MG63 (cell line): ENCODE results near the gene COL27A1. TPM values are rescaled to one million over a fixed set of nuclear protein-coding genes. Genes with fewer than 3 reads are reported as not detected.

ENCODE experiments used
- DNase-seq: peaks from one replicate; pipeline ENCODE4 v3.0.0-alpha.2; 2020
- H3K27me3 ChIP-seq: fragments of 250-450 bp; sonication (Bioruptor Pico); 2 replicates; pipeline ENCODE4 v1.5.1; 2020; ENCODE audit warnings: mild to moderate bottlenecking, moderate library complexity
- H3K36me3 ChIP-seq: fragments of 250-450 bp; sonication (Bioruptor Pico); 2 replicates; pipeline ENCODE4 v1.5.1; 2020; ENCODE audit warnings: mild to moderate bottlenecking, moderate library complexity
- H3K4me3 ChIP-seq: fragments of 250-450 bp; sonication (Bioruptor Pico); 2 replicates; pipeline ENCODE4 v1.5.1; 2020; ENCODE audit warnings: mild to moderate bottlenecking, moderate library complexity
- H3K9me3 ChIP-seq: fragments of 250-450 bp; sonication (Bioruptor Pico); 2 replicates; pipeline ENCODE4 v1.5.1; 2020; ENCODE audit warnings: mild to moderate bottlenecking, moderate library complexity
- total RNA-seq: library from RNA; depleted of rRNA; stranded (reverse); fragments of >200 nt; shearing (Covaris generic); gene quantifications from 2 replicates; pipeline ENCODE4 v1.2.3, GENCODE V29; 2014; ENCODE audit warnings: low replicate concordance

Gene COL27A1
- total RNA-seq, 1 experiment from 2014 or later: 1.3 TPM

- DNase-seq: no peak
- no peaks in the 10 kb centered on the region for H3K27me3 ChIP-seq
- no peaks in the 10 kb centered on the region for H3K36me3 ChIP-seq
- H3K4me3 ChIP-seq: no peak overlapping the region
- H3K9me3 ChIP-seq: no peaks in the 10 kb centered on the region
These were observed 115.0 kb downstream of the COL27A1 start for GRCh38 chr9:114270120-114270975.

- DNase-seq: no peak
- Histone ChIP-seq H3K9me3 (no peaks in the 10 kb centered on the region), H3K36me3 (no peaks in the 10 kb centered on the region)
These were observed 116.5 kb downstream of the COL27A1 start for GRCh38 chr9:114271556-114272510.

GRCh38 chr9:114272739-114273431, 117.5 kb downstream of the COL27A1 start:
- Histone ChIP-seq H3K27me3 (no peaks in the 10 kb centered on the region), H3K36me3 (no peaks in the 10 kb centered on the region; the same call in 1 of the 2 replicates), H3K4me3 (no peak overlapping the region), H3K9me3 (no peaks in the 10 kb centered on the region)
- DNase-seq: no peak

More at GRCh38 chr9:114271556-114272510, 116.5 kb downstream of the COL27A1 start:
- H3K4me3 ChIP-seq: no peak overlapping the region
- no peaks in the 10 kb centered on the region for H3K27me3 ChIP-seq

DNA sequence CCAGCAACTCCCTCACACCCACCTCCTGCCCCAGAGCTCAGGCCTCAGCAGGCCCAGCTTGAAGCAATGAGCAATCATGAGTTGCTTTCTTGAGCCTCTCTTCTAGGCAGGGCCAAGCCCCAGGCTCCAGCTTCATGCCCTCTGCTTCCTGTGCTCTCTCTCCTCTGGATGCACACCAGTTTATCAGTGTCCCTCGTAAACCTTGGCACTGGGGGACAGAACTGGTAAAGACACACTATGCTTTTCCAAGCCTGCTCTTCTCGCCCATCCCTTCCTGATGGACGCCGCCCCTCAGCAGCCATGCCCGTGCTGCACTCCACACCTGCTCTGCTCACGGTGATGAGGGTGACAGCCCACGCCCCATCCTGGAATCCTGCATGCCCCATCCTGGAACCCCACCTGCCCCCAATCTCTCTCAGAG, 118.1 kb downstream of the COL27A1 start:
- peak; percentile 81 for DNase-seq
- Histone ChIP-seq H3K9me3 (no peaks in the 10 kb centered on the region), H3K4me3 (no peak overlapping the region), H3K27me3 (no peaks in the 10 kb centered on the region), H3K36me3 (no peaks in the 10 kb centered on the region; the same call in 1 of the 2 replicates)

- Histone ChIP-seq H3K27me3 (no peaks in the 10 kb centered on the region), H3K36me3 (no peaks in the 10 kb centered on the region; the same call in 1 of the 2 replicates), H3K4me3 (no peak overlapping the region), H3K9me3 (no peaks in the 10 kb centered on the region)
- DNase-seq: no peak
These were observed 118.9 kb downstream of the COL27A1 start for GRCh38 chr9:114274217-114274616.

- DNase-seq: peak; percentile 40
- Histone ChIP-seq H3K27me3 (no peaks in the 10 kb centered on the region), H3K9me3 (no peaks in the 10 kb centered on the region), H3K36me3 (no peaks in the 10 kb centered on the region; the same call in 1 of the 2 replicates), H3K4me3 (no peak overlapping the region)
These were observed 120.1 kb downstream of the COL27A1 start for GRCh38 chr9:114275246-114276004.

DNA sequence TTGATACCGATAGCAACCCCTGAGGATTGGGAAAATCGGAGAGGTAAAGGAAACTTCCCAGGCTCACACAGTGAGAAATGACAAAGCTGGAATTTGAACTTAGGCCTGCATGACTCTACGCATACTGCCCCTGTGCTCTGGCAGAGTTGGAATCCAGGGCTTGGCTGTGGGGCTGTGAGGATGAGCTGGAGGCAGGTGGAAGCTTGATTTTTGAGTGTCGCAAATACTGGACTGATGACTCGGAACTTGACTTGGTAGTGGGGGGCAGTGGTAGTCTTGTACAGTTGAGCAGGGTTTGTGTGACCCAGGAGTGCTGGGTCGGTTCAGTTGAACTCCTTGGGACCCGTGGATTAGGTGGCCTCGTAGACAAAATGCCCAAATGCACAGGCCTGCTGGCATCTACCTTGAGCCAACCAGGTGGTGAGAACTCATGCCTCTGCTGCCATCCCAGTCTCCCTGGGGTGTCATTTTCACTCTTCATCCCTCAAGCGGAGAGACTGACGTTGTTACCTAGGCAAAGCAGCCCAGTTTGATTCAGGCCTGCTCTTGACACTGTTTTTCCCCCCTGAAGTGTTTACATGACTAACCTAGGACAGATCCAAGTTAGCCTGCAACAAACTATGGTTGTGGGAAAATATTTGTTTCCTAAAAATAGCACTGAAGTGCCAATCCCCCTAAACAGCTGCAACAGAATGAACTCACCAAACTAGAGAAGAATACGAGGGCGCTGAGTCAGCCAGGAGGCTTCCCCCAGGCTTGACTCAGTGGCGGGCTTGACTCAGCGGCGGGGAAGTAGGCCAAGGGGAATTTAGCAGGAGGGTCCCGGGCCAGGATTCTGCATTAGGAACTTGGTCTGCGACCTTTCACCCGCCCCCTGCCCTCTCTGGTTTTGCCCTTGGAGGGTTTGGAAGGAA, 121.8 kb downstream of the COL27A1 start:
- no peak overlapping the region for H3K4me3 ChIP-seq
- no peaks in the 10 kb centered on the region for H3K9me3 ChIP-seq
- peak; percentile 91 for DNase-seq
- H3K36me3 ChIP-seq: no peaks in the 10 kb centered on the region; the same call in 1 of the 2 replicates
- no peaks in the 10 kb centered on the region for H3K27me3 ChIP-seq

- H3K27me3 ChIP-seq: no peaks in the 10 kb centered on the region
- H3K9me3 ChIP-seq: no peaks in the 10 kb centered on the region
- no peak overlapping the region for H3K4me3 ChIP-seq
- no peaks in the 10 kb centered on the region; the same call in 1 of the 2 replicates for H3K36me3 ChIP-seq
- no peak for DNase-seq
These were observed 123.0 kb downstream of the COL27A1 start for GRCh38 chr9:114278356-114278755.

GRCh38 chr9:114278881-114279570, 123.7 kb downstream of the COL27A1 start:
- no peaks in the 10 kb centered on the region for H3K27me3 ChIP-seq
- H3K4me3 ChIP-seq: no peak overlapping the region
- H3K9me3 ChIP-seq: no peaks in the 10 kb centered on the region
- no peak for DNase-seq
- no peaks in the 10 kb centered on the region; the same call in 1 of the 2 replicates for H3K36me3 ChIP-seq

DNA sequence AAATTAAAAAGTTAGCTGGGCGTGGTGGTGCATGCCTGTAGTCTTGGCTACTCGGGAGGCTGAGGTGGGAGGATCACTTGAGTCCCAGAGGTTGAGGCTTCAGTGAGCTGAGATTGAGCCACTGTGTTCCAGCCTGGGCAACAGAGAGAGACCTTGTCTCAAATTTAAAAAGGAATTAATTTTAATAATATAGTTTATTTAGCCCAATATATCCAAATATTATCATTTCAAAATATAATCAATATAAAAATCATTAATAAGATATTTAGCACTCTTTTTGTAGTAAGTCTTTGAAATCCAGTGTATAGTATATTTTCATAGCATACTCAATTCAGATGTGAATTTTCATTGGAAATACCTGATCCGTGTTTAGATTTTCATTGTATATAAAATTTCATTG, 124.4 kb downstream of the COL27A1 start:
- no peak for DNase-seq
- H3K27me3 ChIP-seq: no peaks in the 10 kb centered on the region
- H3K9me3 ChIP-seq: no peaks in the 10 kb centered on the region
- H3K36me3 ChIP-seq: no peaks in the 10 kb centered on the region; the same call in 1 of the 2 replicates
- no peak overlapping the region for H3K4me3 ChIP-seq

DNA sequence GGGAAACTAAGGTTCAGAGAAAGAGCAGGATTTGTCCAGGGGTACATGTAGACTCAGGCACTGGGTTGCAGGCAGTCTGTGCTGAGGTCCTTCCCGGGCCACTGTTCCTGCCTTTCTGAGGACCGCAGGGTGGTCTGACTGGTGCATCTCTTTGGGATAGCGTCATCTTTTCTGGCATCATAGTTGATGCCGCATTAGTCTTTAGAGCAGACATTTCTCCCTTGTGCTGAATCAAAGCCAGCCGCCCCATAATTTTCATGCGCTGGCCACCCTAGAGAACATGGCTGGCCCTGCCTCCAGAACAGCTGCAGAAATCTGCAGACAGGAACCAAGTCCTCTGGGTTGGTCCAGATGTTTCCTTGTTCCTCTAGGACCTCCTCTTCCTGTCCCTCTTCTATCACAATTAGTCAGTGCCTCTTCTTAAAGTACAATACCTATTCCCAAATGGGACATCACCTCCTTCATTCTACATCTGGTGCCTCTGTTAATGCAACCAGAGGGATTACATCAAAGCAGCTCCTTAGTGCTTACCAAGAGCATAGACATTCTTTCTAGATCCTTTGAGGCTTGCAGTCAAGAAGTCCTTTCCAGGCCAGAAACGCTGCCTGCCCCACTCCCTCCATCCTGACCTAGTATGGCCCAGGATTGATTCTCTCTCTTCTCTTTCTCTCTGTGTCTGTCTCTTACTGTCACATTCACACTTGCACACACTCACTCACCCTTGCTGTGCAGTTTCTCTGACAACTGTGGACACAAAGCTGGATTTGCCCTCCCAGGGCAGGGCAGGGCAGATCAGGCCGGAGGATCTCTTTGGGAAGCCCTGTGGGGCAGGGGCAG, 125.5 kb downstream of the COL27A1 start:
- H3K4me3 ChIP-seq: no peak overlapping the region
- DNase-seq: no peak
- H3K36me3 ChIP-seq: peaks cover 3% of the 10 kb centered on the region; the same call in 1 of the 2 replicates
- no peaks in the 10 kb centered on the region for H3K27me3 ChIP-seq
- no peaks in the 10 kb centered on the region for H3K9me3 ChIP-seq

GRCh38 chr9:114281473-114282103, 126.3 kb downstream of the COL27A1 start:
- peaks cover 3% of the 10 kb centered on the region; the same call in 1 of the 2 replicates for H3K36me3 ChIP-seq
- H3K27me3 ChIP-seq: no peaks in the 10 kb centered on the region
- no peaks in the 10 kb centered on the region for H3K9me3 ChIP-seq
- no peak for DNase-seq
- H3K4me3 ChIP-seq: no peak overlapping the region

GRCh38 chr9:114282104-114282485, 126.8 kb downstream of the COL27A1 start:
- Histone ChIP-seq H3K27me3 (no peaks in the 10 kb centered on the region), H3K9me3 (no peaks in the 10 kb centered on the region), H3K36me3 (peaks cover 3% of the 10 kb centered on the region; the same call in 1 of the 2 replicates), H3K4me3 (no peak overlapping the region)
- DNase-seq: no peak
